Measurements from ENCODE around the gene UBAC1.
"Not testable (repeated sequence)": the region's sequence is repeated elsewhere in the genome, so short reads cannot be mapped to it uniquely, and the experiment has no call there.

Gene UBAC1

GRCh38 chr9:135966916-135967260, 5.7 kb upstream of the UBAC1 start:
- H3K27ac ChIP-seq (ENCODE audit: insufficient read depth in 1 of 2, low read depth in 1 of 2, low read length in 2 of 2, poor library complexity in 1 of 2, severe bottlenecking in 2 of 2); H3K4me3 ChIP-seq (ENCODE audit: control insufficient read depth in 1 of 7, extremely low read depth in 1 of 7, insufficient read depth in 4 of 7, low read depth in 2 of 7, low read length in 6 of 7); H3K36me3 ChIP-seq (ENCODE audit: control insufficient read depth in 4 of 4, insufficient read depth in 4 of 4, low read length in 3 of 4); DNase-seq; H3K27me3 ChIP-seq (replicated peaks in 2 of 5; ENCODE audit: control insufficient read depth in 4 of 5, insufficient read depth in 5 of 5, low read length in 4 of 5); H3K9me3 ChIP-seq (ENCODE audit: control extremely low read depth in 1 of 5, control insufficient read depth in 4 of 5, insufficient read depth in 2 of 5, low read depth in 1 of 5, low read length in 4 of 5): not testable (repeated sequence)
- WGBS (ENCODE audit: insufficient coverage), result 57% methylated on average over 4 of the region's 16 CpGs
- H3K4me1 ChIP-seq (ENCODE audit: control extremely low read depth in 1 of 4, control insufficient read depth in 4 of 4, insufficient read depth in 4 of 4, low read length in 3 of 4), result peaks cover 18 to 90% (median 66%) of the 10 kb centered on the region in 4 experiments
- CTCF ChIA-PET, result interaction anchor here (0.6 to 6.1 kb wide), 22 partner anchors 9 to 156 kb away, joined by 3 to 56 read pairs (median 4); no protein-coding TSS in a partner anchor
- POLR2A ChIA-PET, result interaction anchor here (0.6 to 0.7 kb wide), 2 partner anchors 86 to 87 kb away, joined by 4 read pairs; no protein-coding TSS in a partner anchor

- CTCF ChIA-PET, result interaction anchor here (1.3 to 6.1 kb wide), 3 partner anchors 23 to 157 kb away, joined by 5 to 56 read pairs (median 43); no protein-coding TSS in a partner anchor
- H3K36me3 ChIP-seq (ENCODE audit: control insufficient read depth in 4 of 4, insufficient read depth in 4 of 4, low read length in 3 of 4), result no peaks in the 10 kb centered on the region
- WGBS (ENCODE audit: insufficient coverage), result 94% methylated on average over 8 of the region's 11 CpGs
- DNase-seq, result no peak
- POLR2A ChIA-PET, result no interaction called here
- H3K9me3 ChIP-seq (ENCODE audit: control extremely low read depth in 1 of 5, control insufficient read depth in 4 of 5, insufficient read depth in 2 of 5, low read depth in 1 of 5, low read length in 4 of 5), result no peaks in the 10 kb centered on the region
- no peaks in the 10 kb centered on the region for H3K27me3 ChIP-seq (replicated peaks in 2 of 5; ENCODE audit: control insufficient read depth in 4 of 5, insufficient read depth in 5 of 5, low read length in 4 of 5)
- H3K4me1 ChIP-seq (ENCODE audit: control extremely low read depth in 1 of 4, control insufficient read depth in 4 of 4, insufficient read depth in 4 of 4, low read length in 3 of 4), result peaks cover 21 to 85% (median 73%) of the 10 kb centered on the region in 4 experiments
- H3K27ac ChIP-seq (ENCODE audit: insufficient read depth in 1 of 2, low read depth in 1 of 2, low read length in 2 of 2, poor library complexity in 1 of 2, severe bottlenecking in 2 of 2), result no peak overlapping the region
- no peak overlapping the region for H3K4me3 ChIP-seq (ENCODE audit: control insufficient read depth in 1 of 7, extremely low read depth in 1 of 7, insufficient read depth in 4 of 7, low read depth in 2 of 7, low read length in 6 of 7)
These were observed 4.1 kb upstream of the UBAC1 start for GRCh38 chr9:135965124-135965756.

GRCh38 chr9:135963938-135964337, 2.8 kb upstream of the UBAC1 start:
- Histone ChIP-seq H3K36me3 (ENCODE audit: control insufficient read depth in 4 of 4, insufficient read depth in 4 of 4, low read length in 3 of 4) (no peaks in the 10 kb centered on the region), H3K9me3 (ENCODE audit: control extremely low read depth in 1 of 5, control insufficient read depth in 4 of 5, insufficient read depth in 2 of 5, low read depth in 1 of 5, low read length in 4 of 5) (no peaks in the 10 kb centered on the region), H3K27ac (ENCODE audit: insufficient read depth in 1 of 2, low read depth in 1 of 2, low read length in 2 of 2, poor library complexity in 1 of 2, severe bottlenecking in 2 of 2) (no peak overlapping the region), H3K27me3 (replicated peaks in 2 of 5; ENCODE audit: control insufficient read depth in 4 of 5, insufficient read depth in 5 of 5, low read length in 4 of 5) (no peaks in the 10 kb centered on the region), H3K4me1 (ENCODE audit: control extremely low read depth in 1 of 4, control insufficient read depth in 4 of 4, insufficient read depth in 4 of 4, low read length in 3 of 4) (peaks cover 15 to 82% (median 70%) of the 10 kb centered on the region in 4 experiments), H3K4me3 (ENCODE audit: control insufficient read depth in 1 of 7, extremely low read depth in 1 of 7, insufficient read depth in 4 of 7, low read depth in 2 of 7, low read length in 6 of 7) (no peak overlapping the region)
- CTCF ChIA-PET, result interaction anchor here (1.4 kb wide), 1 partner anchor 12 kb away, joined by 4 read pairs; no protein-coding TSS in a partner anchor
- DNase-seq, result no peak
- WGBS (ENCODE audit: insufficient coverage), result 44% methylated on average over 6 of the region's 10 CpGs
- POLR2A ChIA-PET, result no interaction called here

GRCh38 chr9:135963338-135963737, 2.2 kb upstream of the UBAC1 start:
- H3K36me3 ChIP-seq (ENCODE audit: control insufficient read depth in 4 of 4, insufficient read depth in 4 of 4, low read length in 3 of 4), result no peaks in the 10 kb centered on the region
- no peaks in the 10 kb centered on the region for H3K27me3 ChIP-seq (replicated peaks in 2 of 5; ENCODE audit: control insufficient read depth in 4 of 5, insufficient read depth in 5 of 5, low read length in 4 of 5)
- no peaks in the 10 kb centered on the region for H3K9me3 ChIP-seq (ENCODE audit: control extremely low read depth in 1 of 5, control insufficient read depth in 4 of 5, insufficient read depth in 2 of 5, low read depth in 1 of 5, low read length in 4 of 5)
- WGBS (ENCODE audit: insufficient coverage), result 74% methylated on average over 6 of the region's 8 CpGs
- H3K4me1 ChIP-seq (ENCODE audit: control extremely low read depth in 1 of 4, control insufficient read depth in 4 of 4, insufficient read depth in 4 of 4, low read length in 3 of 4), result peaks cover 14 to 82% (median 70%) of the 10 kb centered on the region in 4 experiments
- DNase-seq, result no peak
- POLR2A ChIA-PET, result no interaction called here
- CTCF ChIA-PET, result interaction anchor here (0.9 to 1.4 kb wide), 3 partner anchors 11 to 124 kb away, joined by 3 to 4 read pairs (median 3); no protein-coding TSS in a partner anchor
- H3K27ac ChIP-seq (ENCODE audit: insufficient read depth in 1 of 2, low read depth in 1 of 2, low read length in 2 of 2, poor library complexity in 1 of 2, severe bottlenecking in 2 of 2), result no peak overlapping the region
- H3K4me3 ChIP-seq (ENCODE audit: control insufficient read depth in 1 of 7, extremely low read depth in 1 of 7, insufficient read depth in 4 of 7, low read depth in 2 of 7, low read length in 6 of 7), result no peak overlapping the region

GRCh38 chr9:135962696-135963307, 1.6 kb upstream of the UBAC1 start:
- DNase-seq, result peak; percentile 39 to 86 (median 83)
- ChIA-PET CTCF (interaction anchor here (0.9 to 1.4 kb wide), 4 partner anchors 11 to 212 kb away, joined by 3 to 4 read pairs (median 3); no protein-coding TSS in a partner anchor), POLR2A (interaction anchor here (0.7 kb wide), 1 partner anchor 172 kb away, joined by 3 read pairs; no protein-coding TSS in a partner anchor)
- H3K9me3 ChIP-seq (ENCODE audit: control extremely low read depth in 1 of 5, control insufficient read depth in 4 of 5, insufficient read depth in 2 of 5, low read depth in 1 of 5, low read length in 4 of 5), result no peaks in the 10 kb centered on the region
- no peak overlapping the region for H3K27ac ChIP-seq (ENCODE audit: insufficient read depth in 1 of 2, low read depth in 1 of 2, low read length in 2 of 2, poor library complexity in 1 of 2, severe bottlenecking in 2 of 2)
- no peaks in the 10 kb centered on the region for H3K36me3 ChIP-seq (ENCODE audit: control insufficient read depth in 4 of 4, insufficient read depth in 4 of 4, low read length in 3 of 4)
- H3K27me3 ChIP-seq (replicated peaks in 2 of 5; ENCODE audit: control insufficient read depth in 4 of 5, insufficient read depth in 5 of 5, low read length in 4 of 5), result no peaks in the 10 kb centered on the region
- WGBS (ENCODE audit: insufficient coverage), result 19% methylated on average over 11 of the region's 11 CpGs
- H3K4me1 ChIP-seq (ENCODE audit: control extremely low read depth in 1 of 4, control insufficient read depth in 4 of 4, insufficient read depth in 4 of 4, low read length in 3 of 4), result peaks cover 14 to 79% (median 66%) of the 10 kb centered on the region in 4 experiments
- H3K4me3 ChIP-seq (ENCODE audit: control insufficient read depth in 1 of 7, extremely low read depth in 1 of 7, insufficient read depth in 4 of 7, low read depth in 2 of 7, low read length in 6 of 7), result peak overlapping the region in 5 of 7 experiments; percentile 2 to 89 (median 61)

- ChIA-PET POLR2A (interaction anchor here (0.7 kb wide), 1 partner anchor 171 kb away, joined by 3 read pairs; no protein-coding TSS in a partner anchor), CTCF (interaction anchor here (1.1 kb wide), 1 partner anchor 213 kb away, joined by 3 read pairs; no protein-coding TSS in a partner anchor)
- no peaks in the 10 kb centered on the region for H3K27me3 ChIP-seq (replicated peaks in 2 of 5; ENCODE audit: control insufficient read depth in 4 of 5, insufficient read depth in 5 of 5, low read length in 4 of 5)
- H3K9me3 ChIP-seq (ENCODE audit: control extremely low read depth in 1 of 5, control insufficient read depth in 4 of 5, insufficient read depth in 2 of 5, low read depth in 1 of 5, low read length in 4 of 5), result no peaks in the 10 kb centered on the region
- H3K4me3 ChIP-seq (ENCODE audit: control insufficient read depth in 1 of 7, extremely low read depth in 1 of 7, insufficient read depth in 4 of 7, low read depth in 2 of 7, low read length in 6 of 7), result peak overlapping the region in 6 of 7 experiments; percentile 30 to 89 (median 67)
- peaks cover 14 to 72% (median 59%) of the 10 kb centered on the region in 4 experiments for H3K4me1 ChIP-seq (ENCODE audit: control extremely low read depth in 1 of 4, control insufficient read depth in 4 of 4, insufficient read depth in 4 of 4, low read length in 3 of 4)
- WGBS (ENCODE audit: insufficient coverage), result 27% methylated on average over 14 of the region's 15 CpGs
- peak overlapping the region in 1 of 2 experiments; percentile 5 for H3K27ac ChIP-seq (ENCODE audit: insufficient read depth in 1 of 2, low read depth in 1 of 2, low read length in 2 of 2, poor library complexity in 1 of 2, severe bottlenecking in 2 of 2)
- peak in 1 of 3 donors; percentile 27 for DNase-seq
- H3K36me3 ChIP-seq (ENCODE audit: control insufficient read depth in 4 of 4, insufficient read depth in 4 of 4, low read length in 3 of 4), result no peaks in the 10 kb centered on the region
These were observed 880 bp upstream of the UBAC1 start for GRCh38 chr9:135961811-135962695.

Measured in common myeloid progenitor, CD34-positive (primary cell).